NCI-H2107 treated with DMSO at 0.1 percent for 48 hours (cell line): ENCODE results near the gene ANKEF1.
"Not testable (repeated sequence)": the region's sequence is repeated elsewhere in the genome, so short reads cannot be mapped to it uniquely, and the experiment has no call there.

Source experiments
- DNase-seq: peaks from one replicate; lab custom pipeline; 2025; ENCODE audit not compliant: unreplicated experiment; lab: John Stamatoyannopoulos, UW

The ANKEF1 gene

DNA sequence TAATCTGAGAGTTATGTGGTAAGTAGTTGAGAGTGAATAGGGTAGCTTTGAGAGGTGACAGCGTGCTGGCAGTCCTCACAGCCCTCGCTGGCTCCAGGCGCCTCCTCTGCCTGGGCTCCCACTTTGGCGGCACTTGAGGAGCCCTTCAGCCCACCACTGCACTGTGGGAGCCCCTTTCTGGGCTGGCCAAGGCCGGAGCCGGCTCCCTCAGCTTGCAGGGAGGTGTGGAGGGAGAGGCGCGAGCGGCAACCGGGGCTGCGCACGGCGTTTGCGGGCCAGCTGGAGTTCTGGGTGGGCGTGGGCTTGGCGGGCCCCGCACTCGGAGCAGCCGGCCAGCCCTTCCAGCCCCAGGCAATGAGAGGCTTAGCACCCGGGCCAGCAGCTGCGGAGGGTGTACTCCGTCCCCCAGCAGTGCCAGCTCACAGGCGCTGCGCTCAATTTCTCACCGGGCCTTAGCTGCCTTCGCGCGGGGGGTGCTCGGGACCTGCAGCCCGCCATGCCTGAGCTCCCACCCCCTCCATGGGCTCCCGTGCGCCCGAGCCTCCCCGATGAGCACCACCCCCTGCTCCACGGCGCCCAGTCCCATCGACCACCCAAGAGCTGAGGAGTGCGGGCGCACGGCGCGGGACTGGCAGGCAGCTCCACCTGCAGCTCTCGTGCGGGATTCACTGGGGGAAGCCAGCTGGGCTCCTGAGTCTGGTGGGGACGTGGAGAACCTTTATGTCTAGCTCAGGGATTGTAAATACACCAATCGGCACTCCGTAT, 3.2 kb upstream of the ANKEF1 start:
- not testable (repeated sequence) for DNase-seq

DNA sequence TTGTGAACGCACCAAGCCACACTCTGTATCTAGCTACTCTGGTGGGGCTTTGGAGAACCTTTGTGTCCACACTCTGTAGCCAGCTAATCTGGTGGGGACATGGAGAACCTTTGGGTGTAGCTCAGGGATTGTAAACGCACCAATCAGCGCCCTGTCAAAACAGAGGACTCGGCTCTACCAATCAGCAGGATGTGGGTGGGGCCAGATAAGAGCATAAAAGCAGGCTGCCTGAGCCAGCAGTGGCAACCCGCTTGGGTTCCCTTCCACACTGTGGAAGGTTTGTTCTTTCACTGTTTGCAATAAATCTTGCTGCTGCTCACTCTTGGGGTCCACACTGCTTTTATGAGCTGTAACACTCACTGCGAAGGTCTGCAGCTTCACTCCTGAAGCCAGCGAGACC, 2.5 kb upstream of the ANKEF1 start:
- not testable (repeated sequence) for DNase-seq

DNA sequence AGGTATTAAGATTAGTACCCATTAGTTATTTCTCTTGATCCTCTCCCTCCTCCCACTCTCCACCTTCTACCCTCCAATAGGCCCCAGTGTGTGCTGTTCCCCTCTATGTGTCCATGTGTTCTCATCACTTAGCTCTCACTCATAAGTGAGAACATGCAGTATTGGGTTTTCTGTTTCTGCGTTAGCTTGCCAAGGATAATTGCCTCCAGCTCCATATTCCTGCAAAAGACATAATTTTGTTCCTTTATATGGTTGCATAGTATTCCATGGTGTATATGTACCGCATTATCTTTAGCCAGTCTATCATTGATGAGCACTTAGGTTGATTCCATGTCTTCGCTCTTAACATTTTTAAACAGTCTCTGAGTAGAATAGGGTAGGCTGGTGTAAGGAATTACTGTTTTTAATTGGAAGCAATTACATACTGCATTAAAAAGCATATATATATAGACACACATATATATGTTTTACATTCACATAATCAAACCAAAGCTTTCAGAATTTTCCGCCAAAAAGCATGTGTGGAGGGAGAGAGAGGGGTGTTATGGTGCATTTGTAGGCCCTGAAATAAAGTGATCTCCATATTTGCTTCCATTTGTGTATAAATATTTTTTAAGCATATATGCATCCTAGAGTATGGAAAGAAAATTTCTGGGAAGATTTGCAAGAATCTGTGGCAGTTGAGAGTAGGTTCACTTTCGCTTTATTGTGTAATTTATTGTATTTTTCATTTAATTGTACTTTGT, 709 bp upstream of the ANKEF1 start:
- no peak for DNase-seq

DNA sequence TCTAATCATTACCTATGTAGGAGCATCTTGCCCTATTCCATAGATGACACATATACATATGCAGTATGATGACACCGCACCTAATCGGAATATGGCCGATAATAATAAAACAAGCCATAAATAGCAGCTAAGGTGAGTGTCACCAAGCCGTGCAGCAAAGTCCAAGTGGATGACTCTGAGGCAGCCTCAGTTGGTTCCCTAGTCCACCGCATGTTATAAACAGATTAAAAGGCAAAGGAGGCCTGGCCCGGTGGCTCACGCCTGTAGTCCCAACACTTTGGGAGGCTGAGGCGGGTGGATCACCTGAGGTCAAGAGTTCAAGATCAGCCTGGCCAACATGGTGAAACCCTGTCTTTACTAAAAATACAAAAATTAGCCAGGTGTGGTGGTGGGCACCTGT, 1.5 kb downstream of the ANKEF1 start:
- not testable (repeated sequence) for DNase-seq

DNA sequence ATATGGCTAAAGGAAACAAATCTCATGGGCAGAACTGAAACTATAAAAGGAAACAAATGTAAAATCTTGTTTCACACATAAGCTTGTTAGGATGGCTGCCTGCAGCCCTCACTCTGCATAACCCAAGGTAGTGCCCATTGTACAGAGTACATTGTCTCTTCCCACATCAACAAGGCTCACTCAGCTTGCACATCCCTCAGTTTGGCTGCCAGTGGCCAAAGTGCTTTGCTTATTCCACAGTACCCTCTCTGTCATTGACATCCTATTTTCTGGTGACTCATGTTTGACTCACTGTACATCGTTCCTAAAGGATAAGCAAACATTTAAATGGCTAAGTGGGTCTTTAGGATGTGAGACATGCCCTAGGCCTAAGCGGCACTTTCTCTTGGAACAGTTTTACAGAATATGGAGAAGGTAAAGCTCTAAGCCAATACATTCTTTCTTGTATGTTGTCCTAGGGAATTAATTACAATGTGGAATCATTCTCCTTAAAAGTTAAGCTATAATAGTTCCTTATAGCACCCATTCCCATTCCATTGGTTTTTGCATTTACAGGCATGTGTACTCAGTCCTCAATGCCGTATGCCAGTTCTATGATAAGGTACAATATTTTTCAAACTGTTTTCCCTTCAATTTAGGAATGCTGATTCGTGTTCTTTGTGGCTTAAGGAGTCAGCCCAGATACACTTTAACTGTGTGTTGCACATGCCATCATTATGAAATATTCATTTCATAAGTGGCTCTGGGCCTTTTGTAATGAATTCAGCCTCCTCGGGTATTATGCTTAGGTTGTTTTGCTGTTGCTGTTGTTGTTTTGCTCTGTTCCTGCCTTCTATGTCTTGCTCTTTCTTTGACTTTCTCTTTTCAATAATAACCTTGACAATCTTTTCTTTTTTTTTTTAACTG, 5.5 kb downstream of the ANKEF1 start:
- no peak for DNase-seq

DNA sequence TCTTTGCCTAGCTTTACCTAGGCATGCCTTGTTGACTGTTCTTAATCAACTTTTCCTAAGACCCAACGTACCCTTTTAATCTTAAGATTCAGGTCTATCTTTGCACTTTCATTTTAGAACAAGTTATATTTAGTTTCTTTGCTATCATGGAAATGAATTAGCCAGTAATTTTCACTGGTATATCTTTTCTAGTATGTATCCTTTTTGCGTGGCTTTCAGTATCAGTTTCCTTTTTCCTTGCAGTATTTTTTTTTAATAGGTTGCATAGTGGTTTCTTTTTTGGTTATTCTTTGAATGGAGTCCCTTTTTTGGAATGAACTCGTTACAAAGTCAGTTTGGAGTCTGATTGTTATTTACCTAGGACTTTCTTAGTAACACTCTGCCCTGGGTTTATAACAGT, 7.3 kb downstream of the ANKEF1 start:
- DNase-seq: no peak

DNA sequence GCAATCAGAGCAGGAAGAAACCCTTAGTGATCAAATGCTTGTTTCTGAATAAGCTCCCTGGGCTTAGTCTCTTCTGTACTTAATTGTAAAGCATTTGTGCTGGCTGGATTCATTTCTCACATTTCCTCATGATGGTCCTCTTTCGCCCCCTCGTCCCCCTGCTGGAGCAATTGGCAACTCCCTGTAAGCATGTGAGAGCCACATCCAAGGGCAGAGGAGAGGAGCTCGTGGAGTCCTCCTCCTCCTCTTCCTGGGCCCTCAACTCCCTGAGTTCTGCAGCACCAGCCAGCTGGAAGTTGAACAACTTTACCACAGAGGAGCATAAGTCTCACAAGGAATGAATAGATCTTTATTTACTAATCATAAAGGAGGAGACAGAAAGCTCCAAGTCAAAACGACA, 12.6 kb downstream of the ANKEF1 start:
- DNase-seq: peak; percentile 12

DNA sequence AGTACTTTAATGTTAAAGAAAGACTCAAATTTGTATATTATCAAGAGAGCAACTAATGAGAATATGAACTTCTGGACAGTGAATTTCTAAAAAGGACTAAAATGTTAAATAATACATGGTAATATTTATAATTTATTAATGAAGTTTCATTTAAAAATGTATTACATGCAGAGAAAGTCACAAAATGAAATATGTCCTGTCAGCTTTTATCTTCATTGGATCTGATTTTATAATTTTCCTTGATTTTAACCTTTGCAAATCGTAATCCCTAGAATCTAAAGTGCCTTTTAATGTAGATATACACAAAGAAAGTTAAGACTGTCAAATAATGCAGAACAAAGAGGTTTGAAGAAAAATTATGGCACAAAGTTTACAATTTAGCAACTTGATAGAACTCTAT, 16.4 kb downstream of the ANKEF1 start:
- DNase-seq: no peak

DNA sequence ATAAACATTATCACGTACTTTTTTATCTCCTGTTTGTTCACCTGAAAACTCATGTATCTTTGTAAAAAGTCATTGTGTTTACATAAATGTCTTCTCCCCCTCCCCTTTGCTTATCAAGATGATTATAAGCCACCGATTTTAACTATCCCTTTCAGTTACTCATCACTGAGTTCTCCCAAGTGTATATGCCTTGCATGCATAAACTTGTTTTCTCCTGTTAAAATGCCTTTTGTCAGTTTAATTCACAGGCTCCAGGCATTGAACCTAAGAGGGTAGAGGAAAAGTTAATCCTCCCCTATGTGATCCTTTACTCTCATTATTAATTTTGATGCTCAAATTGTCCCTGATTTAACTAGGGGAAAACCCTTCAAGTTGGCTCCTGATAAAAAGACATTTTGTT, 24.2 kb downstream of the ANKEF1 start:
- no peak for DNase-seq

DNA sequence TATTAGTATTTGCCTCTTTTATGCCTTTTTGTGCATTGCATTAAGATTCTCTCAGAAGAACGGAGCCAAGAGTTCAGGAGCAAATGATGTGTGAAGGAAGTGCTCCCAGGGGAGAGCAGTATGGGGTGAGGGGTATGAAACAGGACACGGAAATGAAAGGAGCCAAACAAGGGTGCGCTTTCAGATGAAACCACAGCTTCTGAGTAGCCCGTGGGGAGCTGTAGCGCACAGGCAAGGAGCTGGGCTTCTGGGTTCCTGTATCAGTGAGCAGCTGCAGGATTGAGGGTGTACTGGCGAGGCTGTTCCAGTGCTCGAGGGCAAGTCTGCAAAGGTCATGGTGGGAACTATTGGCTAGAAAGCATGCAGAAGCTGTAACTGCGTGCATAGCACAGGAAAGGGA, 25.4 kb downstream of the ANKEF1 start:
- DNase-seq: peak; percentile 92

DNA sequence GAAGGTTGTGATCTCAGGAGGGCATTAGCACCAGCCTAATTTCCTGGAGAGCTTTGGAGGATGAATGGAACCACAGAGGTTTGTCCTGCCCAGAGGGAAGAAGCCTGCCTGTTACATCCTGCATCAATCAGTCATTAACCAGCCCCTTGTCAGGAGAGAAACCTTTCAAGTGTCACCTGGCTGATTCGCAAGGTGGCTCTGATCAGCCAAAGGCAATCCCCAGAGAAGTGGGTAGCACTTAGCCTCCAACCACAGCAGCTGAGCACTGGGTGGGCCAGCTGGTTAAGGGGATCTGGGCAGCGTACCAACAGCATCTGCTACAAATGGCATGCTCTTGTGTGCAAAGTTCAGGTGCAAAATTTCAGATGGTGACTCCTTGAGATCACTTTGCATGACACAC, 26.9 kb downstream of the ANKEF1 start:
- peak; percentile 90 for DNase-seq

DNA sequence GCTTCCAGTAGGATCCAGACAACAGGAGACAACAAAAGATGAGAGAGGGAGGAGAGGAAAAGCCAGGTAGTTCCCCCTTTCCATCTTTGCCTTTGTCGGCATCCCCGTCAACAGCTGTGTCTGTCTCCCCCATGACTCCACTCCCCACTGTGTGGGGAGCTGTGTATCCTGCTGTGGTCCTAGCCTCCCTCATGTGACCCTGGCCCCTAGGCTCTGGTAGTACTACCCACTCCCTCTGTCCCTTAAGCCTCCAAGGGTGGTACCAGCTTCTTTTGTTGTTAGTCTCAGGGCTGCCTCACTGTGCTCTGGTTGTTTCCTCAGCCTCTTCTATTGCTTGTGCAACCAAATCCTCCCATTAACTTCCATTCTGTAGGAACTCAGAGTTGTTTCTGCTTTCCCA, 28.7 kb downstream of the ANKEF1 start:
- no peak for DNase-seq

DNA sequence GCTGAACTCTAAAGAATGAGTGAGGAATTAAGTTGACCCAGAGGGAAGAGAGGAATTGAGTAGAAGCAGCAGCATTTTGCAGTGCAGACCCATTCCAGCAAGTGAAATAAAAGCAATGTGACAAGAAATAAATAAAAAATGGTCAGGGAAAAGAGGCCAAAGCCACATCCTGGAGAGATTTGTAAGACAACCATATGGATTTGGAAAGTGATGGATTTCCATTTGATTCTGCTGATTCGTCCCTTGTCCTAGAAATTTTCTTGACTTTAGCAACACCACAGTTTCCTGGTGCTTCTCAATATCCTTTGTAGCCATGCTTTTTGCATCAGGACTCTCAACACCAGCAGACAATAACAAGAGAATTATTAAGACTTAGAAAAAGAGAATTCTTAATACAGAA, 29.8 kb downstream of the ANKEF1 start:
- no peak for DNase-seq

DNA sequence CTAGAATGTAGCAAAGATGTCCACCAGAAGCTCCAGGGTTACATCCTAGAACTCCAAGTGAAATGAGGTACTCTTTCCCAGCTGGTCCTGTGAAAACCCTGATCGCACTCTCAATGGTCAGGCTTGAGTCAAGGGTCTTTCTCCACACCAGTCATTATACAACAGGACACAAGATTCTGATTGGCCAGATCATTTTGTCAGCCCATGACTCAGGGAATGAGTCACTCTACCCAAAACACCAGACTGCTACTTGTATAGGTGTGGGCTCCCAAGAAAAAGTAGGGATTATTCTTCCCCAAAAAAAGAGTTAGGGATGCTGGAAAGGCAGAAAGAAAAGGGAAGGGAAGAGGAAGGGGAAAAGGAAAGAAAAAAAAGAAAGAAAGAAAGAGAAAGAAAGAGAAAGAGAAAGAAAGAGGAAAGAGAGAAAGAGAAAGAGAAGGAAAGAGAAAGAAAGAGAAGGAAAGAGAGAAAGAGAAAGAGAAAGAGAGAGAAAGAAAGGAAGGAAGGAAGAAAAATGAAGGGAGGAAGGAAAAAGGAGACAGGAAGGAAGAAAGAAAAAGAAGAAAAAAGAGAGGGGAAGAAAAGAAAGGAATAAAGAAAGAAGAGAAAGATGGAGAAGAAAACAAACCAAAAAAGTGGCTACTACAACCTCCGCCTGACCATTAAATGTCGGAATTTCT, 30.5 kb downstream of the ANKEF1 start:
- no peak for DNase-seq

DNA sequence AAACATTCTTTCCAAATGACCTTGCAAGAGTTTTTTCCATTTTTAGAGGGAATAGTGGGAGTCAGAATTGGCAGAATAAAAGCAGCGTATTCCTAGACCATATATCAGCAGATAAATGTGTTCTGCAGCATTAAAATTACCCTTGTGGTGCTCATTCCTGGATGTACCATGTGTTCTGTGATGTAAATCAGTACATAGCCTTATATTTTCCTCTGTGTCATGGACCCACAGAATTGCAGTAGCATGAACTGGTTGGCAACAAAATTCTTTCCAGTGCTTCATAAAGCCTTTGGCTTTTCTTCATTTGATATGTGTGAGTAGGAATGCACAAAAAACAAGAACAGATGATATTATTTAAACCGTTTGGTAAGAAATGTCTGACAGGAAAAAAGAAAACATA, 32.5 kb downstream of the ANKEF1 start:
- no peak for DNase-seq

DNA sequence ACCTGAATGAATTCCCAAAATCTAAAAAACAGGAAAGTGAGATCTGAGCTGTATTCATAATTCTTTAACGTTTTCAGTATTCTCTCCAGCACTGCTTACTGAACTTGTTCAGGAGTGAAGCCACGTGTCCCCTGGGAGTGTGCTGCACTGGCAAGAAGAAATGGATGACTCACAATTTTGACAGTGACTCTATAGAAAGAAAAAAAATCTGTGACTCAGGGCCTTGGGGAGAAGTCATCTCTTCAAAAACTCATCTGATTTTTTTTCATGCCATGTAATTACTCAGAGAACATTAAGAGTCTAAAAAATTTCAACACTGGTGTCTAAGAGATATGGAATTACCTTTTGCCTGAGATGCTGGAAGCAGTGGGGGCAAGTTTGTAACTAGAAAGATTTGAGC, 39.7 kb downstream of the ANKEF1 start:
- DNase-seq: peak; percentile 15

DNA sequence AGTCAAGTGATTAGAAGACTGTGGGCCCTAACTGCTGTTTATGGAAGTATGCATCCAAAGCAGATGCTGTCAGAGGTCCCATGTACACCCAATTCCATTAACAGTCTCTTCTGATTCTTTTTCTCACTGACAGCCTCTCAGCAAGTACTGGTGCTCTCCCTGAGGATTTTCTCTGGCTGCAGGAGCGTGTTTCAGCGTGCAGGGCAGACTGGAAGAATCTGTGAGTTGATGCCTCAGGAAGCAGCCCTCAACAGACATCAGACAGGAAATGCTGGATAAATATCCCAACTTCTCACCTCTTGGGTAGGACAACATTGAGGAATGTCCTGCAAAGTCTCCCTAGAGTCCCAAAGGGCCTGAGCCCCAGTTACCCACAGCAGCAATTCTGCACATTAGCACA, 40.8 kb downstream of the ANKEF1 start:
- DNase-seq: no peak

DNA sequence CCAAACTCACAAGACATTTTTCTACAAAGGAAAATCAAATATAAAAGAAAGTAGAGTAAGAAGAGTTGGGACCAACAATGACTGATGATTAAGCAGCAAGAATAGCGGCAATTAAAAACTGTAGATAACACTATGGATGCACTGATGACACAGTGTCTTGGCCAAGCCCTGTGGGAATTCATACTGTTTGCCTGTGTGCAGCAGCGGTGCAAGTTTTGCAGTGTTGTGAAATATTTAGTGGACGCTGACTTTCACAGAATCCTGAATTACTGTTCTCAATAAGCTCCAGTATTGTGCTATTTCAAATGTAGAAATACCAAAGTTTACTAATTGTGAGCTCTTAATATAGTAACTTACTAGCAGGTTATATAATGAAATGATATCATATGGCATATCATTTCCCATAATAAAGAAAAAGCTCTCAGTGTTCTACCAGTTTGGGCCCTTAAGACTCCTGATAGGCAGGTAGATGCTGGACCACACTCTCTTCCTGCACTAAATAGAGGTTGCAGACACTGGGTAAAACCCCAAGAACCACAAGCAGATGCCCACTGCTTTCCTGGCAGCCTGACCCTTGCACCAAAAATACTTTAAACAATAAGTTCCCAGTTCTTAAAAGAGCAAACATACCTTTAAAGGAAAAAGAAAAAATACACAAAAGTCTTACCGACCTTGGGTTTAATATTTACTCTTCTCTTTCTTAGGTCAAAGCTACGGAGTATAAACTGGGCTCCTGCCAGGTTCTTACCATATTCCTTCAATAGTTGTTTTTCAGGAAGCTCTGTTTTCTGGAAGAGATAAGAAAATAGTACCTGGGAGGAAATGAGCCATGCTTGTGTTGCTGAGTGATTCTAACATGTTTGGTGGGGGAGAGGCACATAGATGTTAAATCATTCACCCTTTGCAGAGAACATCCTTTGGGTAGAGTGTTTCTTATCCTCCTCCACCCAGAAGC, 41.6 kb downstream of the ANKEF1 start:
- no peak for DNase-seq

DNA sequence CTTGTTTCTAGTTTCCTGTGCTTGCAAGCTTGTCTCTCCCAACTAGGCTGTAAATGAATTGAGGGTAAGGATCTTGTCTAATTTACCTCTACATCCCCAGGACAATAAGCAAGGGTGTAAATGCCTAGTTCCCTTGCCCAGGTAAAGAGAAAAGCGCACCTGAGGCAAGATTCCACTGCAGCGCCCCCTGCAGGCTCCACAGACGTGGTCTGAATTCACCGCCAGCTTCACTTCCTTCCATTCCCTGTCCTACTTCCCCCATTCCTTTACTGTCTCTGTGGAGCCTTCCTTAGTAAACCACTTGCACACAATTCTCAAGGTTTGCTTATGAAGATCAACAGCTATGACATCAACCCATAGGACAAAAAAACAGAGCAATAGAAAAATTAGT, 42.3 kb downstream of the ANKEF1 start:
- no peak for DNase-seq

DNA sequence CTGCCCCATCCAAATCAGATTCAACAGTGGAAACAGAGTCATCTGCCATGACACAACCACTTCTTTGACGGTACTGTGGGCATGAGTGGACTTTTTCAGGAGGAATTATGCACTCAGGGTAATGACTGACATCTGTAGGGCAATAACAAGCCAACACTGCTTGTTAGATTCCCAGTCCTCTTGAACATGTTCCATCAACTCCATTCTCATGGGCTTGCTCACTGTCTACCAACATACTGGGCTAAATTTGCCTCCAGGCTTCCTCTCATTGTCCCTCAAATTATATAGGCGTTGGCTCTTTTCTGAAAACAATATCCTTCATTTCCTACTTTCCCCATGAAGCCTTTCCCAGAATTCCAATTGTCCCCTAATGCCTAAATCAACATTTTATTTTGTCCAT, 43.1 kb downstream of the ANKEF1 start:
- no peak for DNase-seq
